Measurements from ENCODE around the gene CHSY1.

- TF ChIP-seq, protein P1, sequence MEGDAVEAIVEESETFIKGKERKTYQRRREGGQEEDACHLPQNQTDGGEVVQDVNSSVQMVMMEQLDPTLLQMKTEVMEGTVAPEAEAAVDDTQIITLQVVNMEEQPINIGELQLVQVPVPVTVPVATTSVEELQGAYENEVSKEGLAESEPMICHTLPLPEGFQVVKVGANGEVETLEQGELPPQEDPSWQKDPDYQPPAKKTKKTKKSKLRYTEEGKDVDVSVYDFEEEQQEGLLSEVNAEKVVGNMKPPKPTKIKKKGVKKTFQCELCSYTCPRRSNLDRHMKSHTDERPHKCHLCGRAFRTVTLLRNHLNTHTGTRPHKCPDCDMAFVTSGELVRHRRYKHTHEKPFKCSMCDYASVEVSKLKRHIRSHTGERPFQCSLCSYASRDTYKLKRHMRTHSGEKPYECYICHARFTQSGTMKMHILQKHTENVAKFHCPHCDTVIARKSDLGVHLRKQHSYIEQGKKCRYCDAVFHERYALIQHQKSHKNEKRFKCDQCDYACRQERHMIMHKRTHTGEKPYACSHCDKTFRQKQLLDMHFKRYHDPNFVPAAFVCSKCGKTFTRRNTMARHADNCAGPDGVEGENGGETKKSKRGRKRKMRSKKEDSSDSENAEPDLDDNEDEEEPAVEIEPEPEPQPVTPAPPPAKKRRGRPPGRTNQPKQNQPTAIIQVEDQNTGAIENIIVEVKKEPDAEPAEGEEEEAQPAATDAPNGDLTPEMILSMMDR (IDR thresholded peaks at IDR 0.05): no peak
- no peak for TF ChIP-seq POLR2A (IDR thresholded peaks at IDR 0.05)
Measured at GRCh38 chr15:101141926-101142527, 109.8 kb downstream of the CHSY1 start.
